Activated gamma-delta T cell treated with Interleukin-2 at 50 U/mL for 16 hours (primary cell): ENCODE results near the gene TRIB2.
"Not testable (repeated sequence)": the region's sequence is repeated elsewhere in the genome, so short reads cannot be mapped to it uniquely, and the experiment has no call there.

Experiments
- DNase-seq: peaks from one replicate; pipeline ENCODE4 v3.0.0-alpha.2; 2020

TRIB2 gene

DNA sequence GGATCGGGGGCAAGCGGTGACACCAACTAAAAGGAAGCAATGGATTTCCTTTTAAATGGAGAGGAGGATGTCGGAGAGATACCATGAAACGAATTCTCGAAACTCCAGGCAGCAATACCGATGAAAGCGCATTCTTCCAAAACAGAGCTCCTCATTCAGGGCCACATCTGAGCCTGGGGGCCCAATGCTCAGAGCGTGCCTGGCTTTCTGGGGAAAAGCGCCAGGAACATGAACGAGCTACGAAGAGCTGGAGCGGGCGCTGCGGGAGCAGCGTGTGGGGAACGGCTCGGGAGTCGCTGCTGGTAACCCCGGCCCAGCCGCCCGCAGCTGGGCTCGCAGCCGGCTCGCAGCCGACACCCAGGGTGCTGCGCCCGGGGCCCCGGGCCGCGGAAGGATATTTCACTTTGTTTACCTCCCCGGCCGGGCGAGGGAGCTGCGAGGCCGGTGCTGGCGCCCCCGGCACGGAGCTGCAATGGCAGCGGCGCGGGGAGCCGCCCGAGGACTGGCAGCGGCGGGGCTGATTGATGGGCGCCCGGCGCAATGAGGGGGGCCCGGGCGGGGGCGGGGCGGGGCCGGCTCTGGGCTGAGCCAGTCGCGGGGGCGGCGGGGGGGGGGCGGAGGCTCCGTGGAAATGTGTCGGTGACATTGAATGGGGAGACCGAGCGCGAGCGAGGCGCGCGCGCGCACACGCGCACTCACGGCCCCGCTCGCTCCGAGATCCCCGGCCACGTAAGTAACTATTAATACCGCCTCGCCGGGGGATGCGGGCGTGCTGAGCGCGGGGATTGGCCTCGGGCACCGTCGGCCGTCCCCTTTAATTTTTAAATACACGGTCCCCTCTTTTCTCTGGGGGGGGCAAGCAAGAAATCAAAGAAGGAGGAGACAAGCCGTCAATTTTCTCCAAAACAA lies at the start of gene TRIB2:
TRIB2 (plus strand) TSS at position 655 of the 909 bp plus-strand sequence. CDS start 1,372 bp downstream, outside the sequence.
- peak; percentile 89 for DNase-seq

DNA sequence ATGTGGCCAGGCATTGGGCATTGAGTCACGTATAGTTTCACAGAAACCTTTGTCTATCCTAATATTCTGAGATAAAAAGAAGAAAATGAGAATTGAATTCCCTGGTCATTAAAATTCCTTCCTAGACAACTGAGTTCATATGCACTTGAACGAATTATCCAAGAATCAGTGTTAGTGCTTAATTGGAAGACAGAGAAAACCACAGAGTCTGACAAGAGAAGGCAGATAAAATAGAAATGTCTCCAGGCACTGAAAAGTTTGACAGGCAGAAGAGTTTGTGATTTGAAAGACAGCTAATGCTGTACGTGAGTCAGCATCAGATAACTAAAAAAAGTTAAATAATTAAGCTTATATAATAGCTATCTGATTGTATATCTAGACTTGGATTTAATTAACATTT lies 47.7 kb upstream of the TRIB2 start:
- DNase-seq: no peak

DNA sequence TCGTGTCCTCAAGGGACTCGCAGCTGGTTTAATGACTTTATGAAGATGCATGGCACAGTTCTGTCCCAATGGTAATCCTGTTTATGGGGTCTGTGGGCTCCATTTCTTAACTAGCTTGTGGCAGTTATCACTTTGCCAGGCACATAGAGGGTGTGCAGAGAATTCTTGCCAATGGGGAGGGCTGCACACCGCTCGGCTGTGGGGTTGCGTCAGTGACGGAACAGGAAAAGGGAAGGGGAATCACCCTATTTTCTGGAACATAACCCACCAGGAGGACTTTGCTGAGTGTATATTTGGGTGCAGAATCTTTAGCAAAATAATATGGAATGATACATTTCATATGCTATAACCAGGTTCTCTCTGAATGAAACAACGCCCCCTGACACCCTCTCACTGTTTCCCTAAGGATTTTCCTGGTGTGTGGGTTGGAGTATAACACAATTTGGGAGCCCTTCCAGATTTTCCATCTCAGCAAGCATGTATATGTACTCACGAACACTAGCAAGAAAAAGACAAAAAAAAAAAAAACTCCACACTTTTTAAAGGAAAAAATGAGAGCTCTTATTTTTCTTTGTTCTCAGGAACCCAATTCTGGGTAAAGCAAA lies 43.9 kb upstream of the TRIB2 start:
- DNase-seq: no peak

DNA sequence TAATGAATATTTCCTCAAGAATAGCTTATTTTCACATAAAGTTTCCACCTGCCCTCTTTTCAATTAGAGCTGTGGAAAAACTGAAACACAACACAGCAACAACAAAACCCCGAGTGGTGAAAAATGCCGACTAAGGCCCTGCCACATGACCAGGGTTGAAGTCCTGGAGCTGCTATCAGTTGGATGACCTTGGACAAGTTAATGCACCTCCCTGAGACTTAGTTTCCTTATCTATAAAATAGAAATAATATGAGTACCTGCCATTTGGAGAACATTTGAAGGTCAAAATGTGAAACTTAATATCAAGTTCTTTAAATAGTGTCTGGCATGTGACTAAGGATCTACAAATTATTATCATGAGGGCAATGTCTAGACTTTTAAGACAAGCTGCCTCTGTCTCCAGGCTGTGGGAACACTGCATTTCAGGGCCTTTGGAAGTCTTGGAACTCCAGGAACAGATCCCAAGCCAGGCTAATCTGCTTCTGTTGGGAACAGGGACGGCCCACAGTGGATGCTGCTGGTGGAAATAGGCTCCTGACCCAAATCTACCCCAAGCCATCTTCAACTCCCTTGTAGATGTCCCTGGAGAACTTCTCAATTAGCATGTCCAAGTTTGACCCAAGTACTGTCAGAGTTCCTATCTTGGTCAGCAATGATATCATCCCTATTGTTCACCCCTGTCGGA lies 42.0 kb upstream of the TRIB2 start:
- DNase-seq: no peak

DNA sequence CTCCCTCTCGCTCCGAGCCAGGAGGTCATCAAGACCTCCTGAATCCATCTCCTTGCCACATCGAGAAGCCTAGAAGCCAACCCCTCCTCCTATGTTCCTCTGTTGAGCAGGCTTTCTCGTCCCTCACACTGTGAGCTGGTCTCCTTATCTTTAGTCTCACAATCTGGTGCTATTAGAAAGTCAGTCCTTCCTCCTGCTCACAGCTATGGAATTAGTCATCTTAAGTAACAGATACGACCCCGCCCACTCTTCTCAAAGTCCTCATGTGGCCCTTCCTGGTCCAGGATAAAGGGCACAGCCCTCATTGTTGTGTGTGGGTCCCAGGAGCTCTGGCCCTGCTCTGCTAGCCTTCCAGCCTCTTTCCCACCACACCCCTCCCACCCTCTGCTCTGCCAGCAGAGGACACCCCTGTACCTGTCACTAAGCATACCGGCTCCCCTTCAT lies 41.4 kb upstream of the TRIB2 start:
- DNase-seq: no peak

DNA sequence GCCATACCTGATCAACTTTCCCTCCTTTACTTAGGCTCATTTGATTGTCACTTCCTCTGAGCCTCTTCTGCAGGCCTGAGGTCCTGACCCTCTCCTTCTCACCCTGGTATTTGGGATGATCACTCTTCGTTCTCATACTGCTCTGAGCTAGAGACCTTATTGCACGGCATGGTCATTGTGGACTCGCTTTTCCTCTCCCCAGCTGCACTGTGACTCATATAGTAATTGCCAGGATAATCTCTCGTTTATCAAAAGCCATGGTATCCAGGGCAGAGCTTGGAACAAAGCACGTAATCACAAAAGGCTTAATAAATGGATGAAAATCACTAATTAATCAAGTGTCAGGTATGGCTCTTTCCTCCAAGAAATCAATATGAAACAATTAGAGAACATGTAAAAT lies 40.9 kb upstream of the TRIB2 start:
- DNase-seq: no peak

DNA sequence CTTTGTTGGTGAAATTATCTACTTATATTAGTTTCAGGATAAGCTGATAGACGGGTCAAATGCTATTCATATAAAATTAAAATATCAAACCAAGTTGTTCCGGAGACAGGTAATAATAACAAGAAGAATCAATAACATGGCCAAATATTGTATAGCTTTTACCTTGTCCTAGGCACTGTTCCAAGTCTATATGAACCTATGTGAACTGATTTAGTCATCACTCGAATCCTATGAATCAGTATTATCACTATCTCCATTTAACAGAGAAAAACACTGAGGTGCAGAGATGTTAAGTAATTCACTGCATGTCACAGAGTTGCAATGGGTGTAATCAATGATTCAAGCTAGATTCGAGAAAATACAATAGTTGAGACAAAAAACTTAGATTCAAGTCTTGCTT lies 40.0 kb upstream of the TRIB2 start:
- no peak for DNase-seq

DNA sequence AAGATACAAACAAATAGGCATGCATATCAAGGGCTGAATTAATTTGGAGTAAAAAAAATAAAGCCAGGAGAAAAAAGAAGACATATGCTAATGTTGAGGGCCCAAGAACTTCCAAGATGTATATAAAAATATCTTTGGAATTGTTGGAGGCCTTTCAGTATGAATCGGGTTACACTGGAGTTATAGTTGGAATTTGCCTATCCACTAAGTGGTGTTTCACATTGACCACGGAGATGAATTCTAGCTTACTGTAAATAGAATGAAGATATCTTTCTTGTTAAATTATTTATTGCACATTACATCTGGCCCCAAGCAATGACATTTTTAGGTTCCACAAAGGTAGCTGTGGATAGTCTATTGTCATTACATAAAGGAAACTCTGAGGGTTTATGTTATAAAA lies 38.5 kb upstream of the TRIB2 start:
- DNase-seq: no peak

DNA sequence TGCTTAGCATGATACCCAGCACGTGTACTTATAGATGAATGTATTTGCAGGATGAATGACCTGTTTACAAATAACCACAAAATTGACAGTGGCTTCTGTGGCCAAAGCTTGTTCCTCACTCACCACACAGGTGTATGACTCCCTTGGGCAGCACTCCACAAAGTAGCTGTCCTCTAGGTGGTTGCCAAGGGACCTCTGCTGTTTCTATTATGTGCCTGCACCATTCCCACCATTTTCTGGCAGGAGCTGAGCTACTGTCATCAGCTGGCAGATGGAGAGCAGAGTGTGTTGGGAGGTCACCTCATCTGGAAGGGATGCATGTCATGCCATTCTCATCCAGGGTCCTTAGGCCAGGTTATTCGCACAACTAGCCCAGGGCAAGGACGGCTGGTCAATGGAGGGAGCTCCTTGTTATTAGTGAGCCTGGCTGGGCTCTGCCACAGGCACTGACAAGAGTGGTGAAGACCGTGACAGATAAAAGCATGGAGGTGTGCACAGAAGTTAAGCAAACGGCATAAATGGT lies 37.1 kb upstream of the TRIB2 start:
- DNase-seq: no peak

DNA sequence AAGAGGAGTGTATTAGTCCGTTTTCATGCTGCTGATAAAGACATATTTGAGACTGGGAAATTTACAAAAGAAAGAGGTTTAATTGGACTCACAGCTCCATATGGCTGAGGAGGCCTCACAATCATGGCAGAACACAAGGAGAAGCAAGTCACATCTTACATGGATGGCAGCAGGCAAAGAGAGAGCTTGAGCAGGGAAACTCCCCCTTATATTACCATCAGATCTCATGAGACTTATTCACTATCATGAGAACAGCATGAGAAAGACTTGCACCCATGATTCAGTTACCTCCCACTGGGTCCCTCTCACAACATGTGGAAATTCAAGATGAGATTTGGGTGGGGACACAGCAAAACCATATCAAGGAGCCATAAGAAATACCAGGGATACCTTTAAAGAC lies 36.6 kb upstream of the TRIB2 start:
- not testable (repeated sequence) for DNase-seq

DNA sequence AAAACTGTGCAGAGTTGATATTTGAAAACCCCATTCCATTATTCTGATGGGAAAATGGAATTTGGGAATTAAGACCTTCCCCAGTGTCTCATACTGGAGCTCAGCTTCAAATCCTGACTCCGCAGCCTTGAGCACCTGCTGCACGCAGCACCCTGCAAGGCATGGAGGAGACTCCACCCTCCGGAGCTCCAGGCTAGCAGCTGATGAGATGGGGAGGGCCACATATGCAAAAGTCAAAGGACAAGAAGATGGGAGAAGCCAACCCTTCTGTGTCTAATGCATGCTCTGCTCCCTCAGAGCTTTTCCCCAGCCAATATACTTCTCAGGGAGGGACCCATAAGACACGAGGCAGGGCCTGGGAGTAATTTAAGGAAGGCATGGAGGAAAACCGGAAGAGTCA lies 34.7 kb upstream of the TRIB2 start:
- no peak for DNase-seq

DNA sequence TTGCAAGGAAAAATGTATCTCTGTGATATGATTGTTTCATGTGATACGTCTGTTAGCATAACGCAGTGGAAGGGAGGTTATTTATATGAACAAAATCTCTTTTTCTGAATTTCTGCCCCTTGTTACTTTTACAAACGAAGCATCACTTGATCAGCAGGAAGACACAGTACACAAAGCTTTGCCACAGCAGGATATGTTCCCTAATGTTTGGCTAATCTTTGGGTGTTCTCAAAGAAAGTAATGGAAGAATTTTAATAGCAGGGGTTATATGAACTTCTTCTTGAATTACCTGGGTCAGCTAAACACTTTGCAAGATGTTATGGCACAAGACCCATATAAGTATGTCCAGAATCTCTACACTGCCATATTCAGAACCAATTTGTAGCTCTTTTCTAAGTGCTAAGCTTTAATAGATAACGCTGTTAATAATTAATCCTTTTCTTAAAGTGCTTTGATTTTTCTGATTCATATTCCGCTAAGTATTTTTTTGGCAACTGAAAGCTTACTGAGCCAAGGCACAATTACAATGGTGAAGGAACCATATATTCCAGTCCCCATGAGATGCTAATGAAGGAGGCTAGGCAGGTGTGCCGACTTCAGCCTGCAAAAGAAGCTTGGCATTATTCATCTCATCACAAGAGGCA lies 33.2 kb upstream of the TRIB2 start:
- no peak for DNase-seq

DNA sequence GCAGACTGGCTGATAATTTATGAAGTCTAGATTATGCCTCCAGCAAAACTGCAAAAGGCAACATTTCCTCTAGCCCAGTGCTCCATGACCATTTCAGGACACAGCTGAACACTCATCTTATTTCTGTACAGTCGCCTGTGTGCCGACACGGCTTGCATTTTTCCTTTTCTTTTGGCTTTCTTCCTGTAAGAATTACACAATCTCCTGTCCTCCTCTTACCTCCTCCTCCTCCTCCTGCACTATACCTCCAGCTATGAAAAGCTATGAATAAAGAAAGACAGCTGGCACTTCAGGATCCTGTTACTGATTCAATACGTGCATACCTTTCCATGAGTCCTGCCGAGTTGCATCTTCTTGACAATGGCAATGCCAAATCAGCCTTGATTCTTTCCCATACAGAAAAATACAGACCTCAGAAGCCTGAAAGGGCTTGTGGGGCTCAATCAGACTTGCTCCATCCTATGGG lies 32.2 kb upstream of the TRIB2 start:
- DNase-seq: no peak

DNA sequence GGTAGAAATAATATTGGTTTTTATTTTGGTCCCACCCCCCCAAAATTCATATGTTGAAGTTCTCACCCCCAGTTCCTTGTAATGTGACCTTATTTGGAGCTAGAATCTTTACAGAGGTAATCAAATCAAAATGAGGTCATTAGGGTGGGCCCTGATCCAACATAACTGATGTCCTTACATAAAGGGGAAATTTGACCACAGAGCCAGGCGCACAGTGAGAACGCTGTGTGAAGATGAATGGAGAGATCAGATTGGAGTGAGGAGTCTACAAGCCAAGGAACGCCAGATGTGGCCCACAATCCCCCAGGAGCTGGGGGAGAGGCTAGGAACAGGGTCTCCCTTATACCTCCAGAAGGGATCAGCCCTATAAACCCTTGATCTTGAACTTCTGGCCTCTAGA lies 31.6 kb upstream of the TRIB2 start:
- DNase-seq: no peak

DNA sequence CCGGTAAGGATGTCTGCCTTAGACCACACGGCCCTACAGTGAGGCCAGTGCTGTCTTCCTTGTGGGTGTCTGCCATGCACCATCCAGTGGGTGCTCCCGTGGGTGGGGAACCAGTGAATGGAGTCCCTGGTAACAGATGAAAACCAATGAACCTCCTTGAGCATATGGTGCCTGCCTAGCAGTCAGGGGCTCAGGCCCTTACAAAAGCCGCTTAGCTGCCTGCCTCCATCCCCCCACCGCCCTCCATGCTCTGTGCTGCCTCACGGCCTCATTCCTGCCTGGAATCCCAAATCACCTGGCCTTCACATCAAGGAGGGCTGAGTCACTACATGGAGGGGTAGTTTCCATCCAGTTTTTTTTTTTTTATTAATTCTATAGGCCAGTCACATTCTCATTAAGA lies 30.8 kb upstream of the TRIB2 start:
- DNase-seq: no peak

DNA sequence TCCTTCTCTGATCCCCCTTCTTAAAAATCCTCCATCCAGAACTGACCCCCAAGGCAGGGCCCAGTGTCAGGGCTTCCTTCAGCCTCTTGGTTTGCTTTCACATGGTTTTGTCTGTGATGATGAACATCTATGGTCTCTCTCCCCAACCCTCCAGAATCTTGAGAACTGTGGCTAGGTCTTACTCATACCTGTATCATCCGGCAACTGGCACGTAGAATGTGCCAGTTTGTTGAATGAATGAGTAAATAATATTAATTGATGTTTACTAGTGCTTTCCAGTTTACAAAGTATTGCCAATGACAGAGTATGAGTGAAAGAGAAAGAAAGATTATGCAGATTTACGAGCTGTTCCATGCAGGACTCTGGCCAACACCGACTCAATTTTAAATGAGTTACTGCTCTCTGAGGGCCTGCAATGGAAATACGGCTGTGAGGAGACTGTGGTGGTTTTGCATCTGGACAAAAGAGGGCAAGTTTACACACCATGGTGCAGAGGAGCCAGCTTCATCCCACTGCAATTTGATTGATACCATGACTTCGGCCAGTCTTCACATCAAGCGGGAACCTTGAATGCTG lies 29.9 kb upstream of the TRIB2 start:
- DNase-seq: no peak

DNA sequence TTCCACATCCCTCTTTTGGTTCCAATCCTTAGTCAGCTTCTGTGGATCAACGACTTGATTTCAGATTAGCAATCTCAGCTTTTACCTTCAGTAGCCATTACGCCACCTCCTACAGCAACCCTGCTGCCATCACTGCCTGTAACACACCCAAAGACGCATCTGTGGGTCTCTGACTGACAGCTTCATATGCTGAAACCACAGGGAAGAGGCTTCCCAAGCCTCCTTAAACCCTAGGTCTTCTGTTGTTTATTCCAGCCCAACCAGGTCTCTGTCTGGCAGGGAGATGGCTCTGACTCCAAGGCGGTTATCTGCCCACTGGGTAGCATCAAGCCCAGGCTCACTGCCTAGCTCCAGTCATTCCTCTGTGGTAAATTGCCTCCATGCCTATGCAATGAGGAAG lies 28.6 kb upstream of the TRIB2 start:
- DNase-seq: no peak

DNA sequence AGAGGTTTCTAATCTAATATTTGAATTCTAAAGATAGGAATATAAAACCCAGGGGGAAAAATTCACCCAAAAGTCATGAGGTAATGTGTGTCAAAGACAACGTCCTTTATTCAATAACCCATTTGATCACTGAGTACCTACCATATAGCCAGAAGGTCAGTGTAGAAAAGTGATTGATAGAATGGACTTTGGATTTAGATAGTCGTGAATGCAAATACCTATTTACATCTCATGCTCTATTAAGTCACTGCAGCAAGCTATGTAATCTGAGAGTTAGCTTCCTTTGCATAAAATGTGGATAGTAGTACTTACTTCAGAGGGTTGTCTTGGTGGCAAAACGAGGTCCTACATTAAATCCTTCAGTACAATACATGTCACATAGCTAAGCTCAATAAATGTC lies 27.8 kb upstream of the TRIB2 start:
- DNase-seq: no peak

DNA sequence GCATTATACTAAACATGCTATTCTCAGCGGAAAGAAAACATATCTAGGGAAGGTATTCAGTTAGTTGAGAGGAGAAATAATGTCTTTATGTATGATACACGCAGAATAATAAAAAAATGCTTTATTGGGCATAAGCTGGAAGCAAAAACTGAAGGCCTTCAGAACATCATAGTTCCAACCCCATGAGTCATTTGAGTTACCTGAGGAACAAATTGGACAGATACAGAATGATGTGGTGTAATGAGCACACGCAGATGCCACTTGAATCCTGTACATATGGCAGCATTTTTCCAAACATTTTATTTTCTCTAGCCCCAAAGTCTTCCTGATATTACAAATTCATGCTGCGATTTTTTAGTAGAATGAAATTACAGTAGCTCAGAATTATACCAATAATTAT lies 23.2 kb upstream of the TRIB2 start:
- DNase-seq: no peak

DNA sequence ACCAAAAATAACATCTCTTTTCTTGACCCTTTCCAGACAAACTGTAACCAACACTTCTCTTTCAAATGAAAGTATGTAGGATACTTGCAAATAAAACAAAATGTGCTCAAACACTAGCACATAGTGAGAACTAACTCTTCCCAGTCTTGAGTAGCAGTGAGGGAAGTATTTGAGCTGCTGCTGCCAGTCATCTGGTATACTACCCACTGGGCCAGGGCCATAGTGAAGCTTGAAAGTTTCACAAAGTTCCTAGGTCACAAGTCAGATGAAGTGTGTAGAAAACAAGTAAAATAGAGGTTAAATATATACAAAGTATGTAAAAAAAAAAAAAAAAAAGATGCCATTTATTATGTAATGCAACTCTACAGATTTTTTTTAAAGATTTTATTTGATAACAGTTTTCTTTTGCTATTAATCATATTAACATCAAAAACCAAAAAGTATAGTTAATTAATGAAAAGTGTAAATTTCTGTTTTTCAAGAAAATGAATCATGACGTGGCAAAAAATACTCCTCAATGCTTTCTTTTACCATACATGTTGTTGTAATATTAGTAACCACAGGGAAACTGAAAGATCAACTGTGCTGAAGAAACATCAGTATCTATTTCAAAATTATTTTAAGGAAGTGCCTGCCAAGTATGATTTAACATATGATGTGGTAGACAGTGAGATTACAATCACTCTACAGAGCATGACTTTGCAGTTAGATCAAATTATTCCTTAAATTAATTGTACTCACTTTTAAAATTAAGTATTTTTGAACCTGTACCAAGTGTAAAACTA lies 21.6 kb upstream of the TRIB2 start:
- no peak for DNase-seq

DNA sequence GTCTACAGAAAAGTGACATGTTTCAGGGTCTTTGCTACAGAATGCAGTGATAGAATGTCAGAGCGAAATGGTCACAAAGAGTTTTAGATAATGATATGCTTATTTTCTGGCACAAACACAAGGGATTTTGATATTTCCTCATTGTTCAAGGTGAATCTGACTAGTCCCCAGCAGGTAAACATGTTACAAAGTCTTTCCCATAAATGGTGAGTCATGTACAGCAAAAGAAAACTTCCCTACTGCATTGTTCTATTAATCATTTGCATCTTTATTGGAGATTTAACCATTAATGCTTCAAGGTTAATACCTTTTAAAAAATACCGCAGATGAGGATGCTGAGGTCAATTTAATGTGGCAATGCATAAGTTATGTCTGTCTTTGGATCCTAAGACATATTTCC lies 19.1 kb upstream of the TRIB2 start:
- no peak for DNase-seq

DNA sequence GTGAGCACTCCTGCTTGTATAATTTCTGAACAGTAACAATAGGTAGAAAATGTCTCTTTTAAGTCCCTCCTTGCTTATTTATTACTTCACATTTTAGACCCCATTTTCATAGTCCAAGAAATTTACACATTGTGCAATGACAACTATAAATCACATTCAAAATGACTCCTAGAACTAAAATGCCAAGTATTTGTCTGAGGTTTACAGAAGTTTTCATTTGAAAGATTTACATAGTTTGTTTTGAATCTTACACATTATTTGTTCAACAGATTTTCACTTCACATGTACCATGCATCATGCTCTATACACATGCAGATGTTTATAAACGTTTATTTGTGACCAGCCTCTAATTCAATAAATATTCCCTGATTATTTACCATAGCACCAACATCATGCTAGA lies 15.7 kb upstream of the TRIB2 start:
- DNase-seq: no peak
